ENCODE results near the gene EGLN1.

Gene EGLN1

GRCh38 chr1:231332761-231333160, 89.3 kb downstream of the EGLN1 start:
- DNase-seq (ENCODE audit: low read depth): no peak
- TF ChIP-seq CTCF (IDR thresholded peaks at IDR 0.05; ENCODE audit: low read length, missing control alignments): no peak
- no peak overlapping the region for H3K4me3 ChIP-seq (replicated peaks; ENCODE audit: low read depth, low read length)

GRCh38 chr1:231329483-231329882, 92.6 kb downstream of the EGLN1 start:
- TF ChIP-seq CTCF (IDR thresholded peaks at IDR 0.05; ENCODE audit: low read length, missing control alignments): no peak
- DNase-seq (ENCODE audit: low read depth): no peak
- no peak overlapping the region for H3K4me3 ChIP-seq (replicated peaks; ENCODE audit: low read depth, low read length)

GRCh38 chr1:231327617-231328016, 94.5 kb downstream of the EGLN1 start:
- DNase-seq (ENCODE audit: low read depth): no peak
- no peak for TF ChIP-seq CTCF (IDR thresholded peaks at IDR 0.05; ENCODE audit: low read length, missing control alignments)
- no peak overlapping the region for H3K4me3 ChIP-seq (replicated peaks; ENCODE audit: low read depth, low read length)

GRCh38 chr1:231326248-231326647, 95.8 kb downstream of the EGLN1 start:
- DNase-seq (ENCODE audit: low read depth): no peak
- TF ChIP-seq CTCF (IDR thresholded peaks at IDR 0.05; ENCODE audit: low read length, missing control alignments): no peak
- H3K4me3 ChIP-seq (replicated peaks; ENCODE audit: low read depth, low read length): no peak overlapping the region

- no peak for DNase-seq (ENCODE audit: low read depth)
- H3K4me3 ChIP-seq (replicated peaks; ENCODE audit: low read depth, low read length): no peak overlapping the region
- no peak for TF ChIP-seq CTCF (IDR thresholded peaks at IDR 0.05; ENCODE audit: low read length, missing control alignments)
These were observed 97.4 kb downstream of the EGLN1 start for GRCh38 chr1:231324660-231325059.

- DNase-seq (ENCODE audit: low read depth): no peak
- H3K4me3 ChIP-seq (replicated peaks; ENCODE audit: low read depth, low read length): no peak overlapping the region
- TF ChIP-seq CTCF (IDR thresholded peaks at IDR 0.05; ENCODE audit: low read length, missing control alignments): peak; percentile 14
These were observed 99.1 kb downstream of the EGLN1 start for GRCh38 chr1:231322880-231323530.

- no peak for TF ChIP-seq CTCF (IDR thresholded peaks at IDR 0.05; ENCODE audit: low read length, missing control alignments)
- no peak overlapping the region for H3K4me3 ChIP-seq (replicated peaks; ENCODE audit: low read depth, low read length)
- DNase-seq (ENCODE audit: low read depth): no peak
These were observed 103.0 kb downstream of the EGLN1 start for GRCh38 chr1:231319080-231319479.

Data from fibroblast of pulmonary artery (primary cell).